Renal cortical epithelial cell (primary cell): Measurements from ENCODE around the gene CLDN19. TPM values are rescaled to one million over a fixed set of nuclear protein-coding genes. Genes with fewer than 3 reads are reported as not detected.
"Not testable (repeated sequence)": the region's sequence is repeated elsewhere in the genome, so short reads cannot be mapped to it uniquely, and the experiment has no call there.

Source experiments
- DNase-seq: peaks from one replicate; pipeline ENCODE4 v3.0.0-alpha.2; 2011; ENCODE audit warnings: low read depth
- total RNA-seq: library from RNA; depleted of rRNA; stranded (reverse); fragments of >200 nt; gene quantifications from 2 replicates; pipeline ENCODE4 v1.2.3, GENCODE V29; 2014

Gene CLDN19
- total RNA-seq, 1 donor from 2014 or later: 5.7 TPM

DNA sequence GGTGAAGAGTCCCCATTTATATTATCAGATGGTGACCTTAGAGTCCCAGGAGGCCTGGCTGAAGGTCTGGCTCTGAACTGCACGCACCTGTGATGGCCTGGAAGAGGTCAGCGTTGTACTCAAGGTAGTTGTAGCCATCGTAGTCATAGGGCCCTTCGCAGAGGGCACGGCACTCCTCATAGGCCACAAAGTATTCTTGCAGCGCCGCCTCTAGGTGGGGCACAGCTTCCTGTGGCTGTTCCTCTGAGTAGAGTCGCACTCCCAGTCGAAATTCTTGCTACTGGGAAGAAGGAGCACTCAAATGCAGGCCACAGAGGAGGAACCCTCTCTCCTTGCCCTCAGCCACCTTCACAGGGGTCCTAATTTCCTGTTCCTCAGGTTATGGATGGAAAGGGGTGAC lies 19.1 kb upstream of the CLDN19 start:
- DNase-seq: no peak

DNA sequence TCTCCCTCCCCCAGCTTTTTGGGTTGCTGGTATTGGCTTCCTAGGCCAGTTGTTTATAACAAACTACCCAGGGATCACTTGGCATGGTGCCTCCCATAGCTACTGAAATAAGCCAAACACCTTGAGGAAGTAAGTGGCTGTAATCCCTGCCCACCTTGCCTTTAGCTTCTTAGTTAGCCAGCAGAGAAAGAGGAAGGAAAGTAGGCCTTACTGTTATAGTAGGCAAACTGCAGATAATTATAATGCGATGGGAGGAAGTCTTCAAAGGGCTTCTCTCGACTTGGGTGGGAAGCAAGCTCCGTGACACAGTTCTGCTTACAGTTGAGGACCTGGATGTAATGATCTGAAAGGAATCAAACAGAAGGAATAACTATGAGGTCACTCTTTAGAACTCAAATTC lies 18.6 kb upstream of the CLDN19 start:
- no peak for DNase-seq

GRCh38 chr1:42757892-42758275 lies 17.8 kb upstream of the CLDN19 start:
- no peak for DNase-seq

GRCh38 chr1:42756956-42757891 lies 17.2 kb upstream of the CLDN19 start:
- DNase-seq: peak; percentile 74

GRCh38 chr1:42753070-42753469 lies 13.0 kb upstream of the CLDN19 start:
- peak; percentile 52 for DNase-seq

GRCh38 chr1:42752284-42752683 lies 12.2 kb upstream of the CLDN19 start:
- DNase-seq: no peak

GRCh38 chr1:42751511-42752070 lies 11.6 kb upstream of the CLDN19 start:
- DNase-seq: not testable (repeated sequence)

DNA sequence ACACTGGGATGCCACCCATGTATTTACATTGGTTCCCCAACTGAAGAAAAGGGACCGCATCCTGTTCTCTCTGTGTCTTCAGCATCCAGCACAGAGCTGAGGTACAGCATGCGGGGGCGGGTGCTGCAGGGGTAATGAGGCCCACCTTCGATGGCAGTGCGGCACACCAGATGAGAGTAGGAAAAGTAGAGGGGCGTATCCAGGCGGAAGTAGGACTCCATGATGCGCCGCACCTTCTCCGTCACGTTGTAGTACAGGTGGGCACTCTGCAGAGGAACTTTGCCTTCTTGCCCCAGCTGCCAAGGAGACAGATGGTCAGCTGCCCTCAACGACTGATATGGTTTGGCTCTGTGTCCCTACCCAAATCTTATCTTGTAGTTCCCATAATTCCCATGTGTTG lies 10.0 kb upstream of the CLDN19 start:
- no peak for DNase-seq

GRCh38 chr1:42748461-42749410 lies 8.7 kb upstream of the CLDN19 start:
- no peak for DNase-seq

DNA sequence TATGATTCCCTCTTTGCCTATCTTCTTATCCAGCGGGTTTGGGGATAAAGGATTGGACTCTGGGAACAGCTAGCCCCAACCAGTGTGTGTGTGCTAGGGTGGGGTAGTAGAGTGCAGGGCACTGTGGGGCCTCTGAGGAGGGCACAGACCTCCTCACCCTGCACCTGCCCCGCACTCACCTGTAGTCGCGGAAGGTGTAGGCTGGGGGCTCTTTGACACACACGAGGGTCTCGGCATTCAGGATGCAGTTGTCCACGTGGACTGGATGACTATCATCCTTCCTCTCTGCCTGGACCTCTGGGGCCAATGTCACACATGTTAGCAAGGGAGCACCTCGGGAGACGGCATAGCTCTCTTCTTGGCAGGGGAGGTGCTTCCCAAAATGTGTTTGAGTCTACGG lies 8.0 kb upstream of the CLDN19 start:
- no peak for DNase-seq

DNA sequence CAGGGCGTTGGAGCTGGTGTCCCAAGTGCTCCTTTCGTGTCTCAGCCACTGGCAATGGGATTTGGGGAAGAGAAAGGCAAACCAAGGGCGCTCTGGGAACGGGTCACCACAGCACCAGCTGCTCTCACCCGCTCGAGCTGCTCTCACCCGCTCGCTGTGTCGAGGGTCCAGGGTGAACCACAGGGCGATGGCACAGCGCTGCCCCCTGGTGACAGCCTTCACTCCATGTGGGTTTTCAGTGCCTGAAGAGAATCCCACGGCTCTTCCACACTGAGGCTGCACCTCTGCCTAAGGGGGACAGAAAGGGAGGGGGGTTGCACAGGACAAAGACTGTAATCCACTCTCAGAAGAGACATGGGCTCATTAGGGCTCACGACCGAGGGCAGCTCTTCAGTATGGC lies 7.1 kb upstream of the CLDN19 start:
- no peak for DNase-seq

DNA sequence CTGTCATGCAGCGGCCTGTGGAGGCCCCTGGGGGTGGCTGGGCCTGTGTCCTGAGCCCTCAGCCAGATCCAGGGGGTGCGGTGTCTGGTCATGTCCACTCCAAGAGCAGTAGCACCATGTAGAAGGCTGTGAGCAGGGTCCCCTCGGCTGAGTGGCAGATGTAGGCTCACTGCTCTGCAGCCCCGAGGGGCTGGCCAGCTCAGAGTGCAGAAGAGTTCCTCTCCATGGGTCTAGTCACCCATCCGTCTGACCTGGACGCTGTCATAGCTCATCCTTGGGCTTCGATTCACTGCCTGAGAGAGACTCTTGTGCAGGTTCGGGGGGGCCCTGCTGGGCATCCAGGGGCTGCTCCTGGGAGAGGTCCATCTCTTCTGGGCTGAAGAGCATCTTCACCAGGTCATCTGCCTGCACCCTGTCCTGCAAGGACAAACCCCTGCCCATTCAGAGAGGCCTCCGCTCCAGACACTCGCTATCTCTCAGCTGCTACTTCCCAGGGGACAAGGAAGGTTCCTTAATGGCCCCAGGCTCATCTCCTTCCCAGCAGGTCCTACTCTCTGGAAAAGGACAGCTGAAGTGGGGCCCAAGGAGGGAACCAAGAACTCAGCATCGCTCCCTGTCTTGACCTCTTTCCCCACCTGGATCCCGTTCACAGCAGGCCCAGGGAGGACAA lies 6.5 kb upstream of the CLDN19 start:
- no peak for DNase-seq

DNA sequence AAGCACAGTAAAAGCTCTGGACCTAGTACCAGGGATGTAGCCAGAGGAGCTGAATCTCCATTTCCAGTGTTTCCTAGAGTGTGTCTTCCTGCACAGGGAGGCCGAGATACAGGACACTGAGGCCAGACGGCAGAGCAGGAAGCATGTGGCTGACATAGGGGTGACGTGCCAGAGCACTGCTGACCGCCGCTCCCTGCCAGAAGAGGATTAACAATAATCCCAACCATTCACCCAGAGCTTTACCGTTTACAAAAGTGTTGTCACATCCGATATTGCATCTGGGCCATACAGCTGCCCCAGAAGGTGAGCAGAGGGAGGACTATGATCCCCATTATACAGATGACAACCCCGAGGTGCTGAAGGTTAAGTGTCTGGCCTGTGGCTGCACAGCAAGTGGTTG lies 5.8 kb upstream of the CLDN19 start:
- no peak for DNase-seq

DNA sequence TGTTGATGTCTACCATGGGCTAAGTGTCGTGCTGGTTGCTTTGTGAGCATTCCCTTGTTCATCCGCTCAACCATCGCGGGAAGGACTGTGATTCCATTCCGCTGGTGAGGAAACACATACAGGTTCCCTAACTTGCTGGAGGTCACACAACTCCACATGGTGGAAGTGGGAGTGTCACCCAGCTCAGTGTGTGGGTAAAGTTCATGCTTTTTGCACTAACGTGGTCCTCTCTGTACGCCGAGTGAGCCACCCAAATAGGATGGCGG lies 4.0 kb upstream of the CLDN19 start:
- no peak for DNase-seq

DNA sequence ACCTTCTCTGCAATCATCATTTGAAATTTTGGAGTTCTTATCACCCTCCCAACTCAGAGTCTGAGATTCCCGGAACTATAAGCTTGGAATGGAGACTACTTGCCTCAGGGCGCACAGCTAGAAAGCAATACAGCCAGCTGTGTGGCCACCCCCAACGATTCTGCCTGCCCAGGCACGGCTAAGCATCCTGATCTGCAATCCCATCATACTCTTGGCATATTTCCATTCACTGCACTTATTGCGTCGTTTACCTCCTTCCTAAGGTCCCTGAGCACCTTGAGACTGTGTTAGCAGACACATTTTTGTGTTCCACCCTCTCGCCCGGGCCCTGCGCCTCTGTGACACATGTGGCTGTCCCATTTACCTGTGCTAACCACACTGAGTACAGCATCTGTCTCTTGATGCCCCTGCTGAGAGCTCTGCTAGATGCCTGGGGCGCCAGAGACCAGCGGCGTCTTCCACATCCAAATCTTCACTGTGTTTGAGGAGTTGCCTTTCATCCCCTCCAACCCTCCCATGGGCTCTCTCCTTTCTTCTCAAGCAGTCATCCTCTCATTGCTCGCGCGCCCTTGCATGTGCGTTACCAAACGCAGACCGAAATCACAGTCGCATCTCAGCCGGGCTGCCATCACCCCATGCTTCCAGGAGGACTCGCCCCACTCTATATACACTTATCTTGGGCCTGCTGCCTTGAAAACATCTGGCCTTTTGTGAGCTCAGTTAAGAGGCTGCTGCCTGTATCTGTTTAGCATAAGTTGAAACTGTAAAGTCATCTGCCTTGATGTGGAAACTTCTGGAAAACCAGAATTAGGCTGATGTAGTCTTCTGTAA lies 3.5 kb upstream of the CLDN19 start:
- peak; percentile 49 for DNase-seq

DNA sequence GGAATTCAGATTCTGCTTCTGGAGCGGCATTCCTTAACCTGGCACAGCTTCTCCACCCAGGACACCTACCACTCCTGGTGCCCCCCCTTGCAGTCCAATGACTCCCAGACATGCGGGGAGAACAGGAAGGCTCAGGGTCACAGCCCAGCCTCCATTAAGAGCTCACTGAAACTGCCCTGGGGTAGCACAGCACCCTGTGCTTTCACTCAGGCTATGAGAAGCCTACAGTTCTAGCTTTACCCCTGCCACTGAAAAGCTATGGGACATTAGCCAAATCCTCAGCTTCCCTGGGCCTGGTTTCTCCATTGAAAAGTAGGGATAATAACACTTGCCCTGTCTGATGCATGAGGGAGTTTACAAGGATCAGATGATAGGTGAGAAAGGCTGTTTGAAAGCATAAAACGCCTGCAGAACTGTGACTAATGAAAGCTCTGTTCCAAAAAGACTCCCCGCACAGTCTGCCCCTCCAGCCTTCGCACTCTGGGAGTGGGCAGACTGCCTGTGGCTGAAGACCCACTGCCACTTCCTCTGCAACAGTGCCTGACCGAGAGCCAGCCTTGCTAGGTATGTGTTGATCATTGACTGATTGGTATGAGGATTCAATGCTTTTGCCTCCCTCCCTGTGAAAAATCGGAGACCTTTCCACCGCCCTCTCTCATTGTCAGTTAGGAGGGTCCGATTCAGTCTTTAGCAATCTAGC lies 2.7 kb upstream of the CLDN19 start:
- peak; percentile 44 for DNase-seq

- DNase-seq: no peak
Observed at GRCh38 chr1:42742141-42742540, 2.1 kb upstream of the CLDN19 start.

DNA sequence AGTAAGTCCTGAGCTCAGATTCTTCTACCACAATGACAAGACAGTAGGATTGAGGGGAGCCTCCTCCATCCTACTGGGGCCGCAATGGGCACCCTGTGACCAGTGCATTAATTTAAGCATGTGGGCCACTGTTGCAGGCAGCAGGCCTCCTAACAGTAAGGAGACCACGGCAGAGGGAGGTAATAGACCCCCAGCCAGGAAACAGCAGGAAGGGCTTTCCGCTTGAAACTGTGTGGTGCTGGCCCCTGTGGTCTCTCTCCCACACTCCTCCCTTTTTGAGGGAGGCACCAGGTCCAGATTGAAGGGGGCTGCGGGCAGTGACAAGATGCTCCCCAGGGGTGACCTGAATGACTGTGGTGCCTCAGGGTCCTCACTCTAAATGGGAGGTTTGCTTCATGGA lies 1.7 kb upstream of the CLDN19 start:
- no peak for DNase-seq

DNA sequence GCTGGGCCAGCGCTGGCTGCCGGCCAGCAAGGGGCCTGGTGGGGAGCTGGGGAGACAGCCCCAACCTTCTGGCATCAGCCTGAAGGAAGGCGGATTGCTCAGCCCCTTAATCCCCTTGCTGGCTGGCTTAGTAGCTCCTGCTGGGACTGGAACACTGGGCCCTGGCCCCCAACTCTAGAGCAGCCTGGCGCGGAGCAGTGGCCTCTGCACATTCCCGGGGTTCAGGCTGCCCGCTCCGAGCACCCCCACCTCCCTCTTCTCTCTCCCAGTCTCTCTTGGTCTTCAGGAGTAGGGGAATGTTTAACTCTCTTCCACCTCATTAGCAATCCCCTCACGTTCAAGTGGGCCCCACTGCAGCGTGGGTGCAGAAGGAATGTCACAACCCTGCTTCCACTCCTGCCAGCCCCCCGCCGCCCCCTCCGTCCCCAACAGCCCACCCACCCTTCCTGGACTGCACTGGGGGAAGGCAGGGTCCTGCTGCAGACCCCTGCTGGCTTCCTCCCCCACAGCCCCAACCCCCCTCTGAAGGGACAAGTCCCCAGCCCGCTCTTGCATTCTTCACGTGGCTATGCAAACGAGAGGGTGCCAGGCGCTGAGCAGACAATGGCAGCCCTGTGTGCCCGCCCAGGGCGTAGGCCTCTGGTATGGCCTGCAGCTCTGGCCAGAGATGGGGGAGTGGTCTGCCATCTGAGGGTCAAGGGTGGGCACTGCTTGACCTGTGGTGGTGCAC lies 980 bp upstream of the CLDN19 start:
- DNase-seq: no peak

DNA sequence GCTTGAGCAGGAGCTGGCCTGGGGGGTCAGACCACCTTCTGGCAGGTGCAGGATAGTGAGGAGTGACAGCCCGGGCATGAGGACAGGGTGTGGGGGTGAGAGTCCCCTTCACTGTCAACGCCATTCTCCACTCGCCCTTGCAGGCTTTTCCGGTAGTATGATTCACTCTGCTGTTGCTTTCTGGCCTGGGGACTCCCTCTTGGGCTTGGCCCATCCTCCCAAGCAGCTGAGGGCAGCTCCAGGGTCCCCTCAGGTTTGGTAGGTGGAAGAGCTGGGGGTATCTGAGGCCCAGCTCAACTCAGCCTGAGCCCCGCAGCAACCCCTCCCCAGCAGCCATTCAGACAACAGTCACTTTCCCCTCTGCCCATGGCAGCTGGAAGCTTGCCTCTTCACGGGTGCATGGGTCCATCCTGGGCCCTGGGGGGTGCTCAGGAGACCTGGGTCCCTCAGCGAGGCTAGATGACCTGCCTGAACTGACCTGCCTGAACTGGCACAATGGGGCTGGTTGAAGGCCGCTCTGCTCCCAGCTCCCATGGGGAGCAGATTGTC lies 1.3 kb downstream of the CLDN19 start:
- no peak for DNase-seq
